ENCODE measurements around the gene CDX1.

Gene CDX1

DNA sequence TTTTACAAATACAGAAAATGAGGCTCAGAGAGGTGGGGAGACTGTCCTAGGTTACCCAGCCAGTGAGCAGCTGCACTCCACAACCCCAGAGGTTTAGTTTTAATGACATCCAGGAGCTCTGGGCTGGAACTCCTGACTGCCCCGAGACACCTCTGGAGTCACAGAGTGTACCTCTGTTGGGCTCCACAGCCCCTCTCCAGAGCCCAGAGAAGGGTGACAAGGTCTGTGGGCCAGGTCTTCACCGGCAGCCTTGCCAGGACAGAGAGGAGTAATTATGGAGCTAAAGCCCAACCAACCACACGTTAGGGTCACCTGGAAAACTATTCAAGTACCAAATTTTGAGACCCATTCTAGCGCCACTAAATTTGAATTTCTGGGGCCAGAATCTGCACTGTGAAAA, 11.1 kb downstream of the CDX1 start:
- Histone ChIP-seq H3K9me3 (ENCODE audit: control insufficient read depth, low read length) (no peaks in the 10 kb centered on the region), H3K4me3 (ENCODE audit: extremely low read depth, insufficient read depth, low read length, poor library complexity, severe bottlenecking) (no peak overlapping the region), H3K27ac (ENCODE audit: low read depth, low read length, severe bottlenecking) (no peak overlapping the region), H3K36me3 (ENCODE audit: control insufficient read depth, insufficient read depth, low read length) (no peaks in the 10 kb centered on the region), H3K4me1 (ENCODE audit: control insufficient read depth, insufficient read depth, low read length, poor library complexity, severe bottlenecking) (no peaks in the 10 kb centered on the region)
- 88 to 89% methylated on average over 3 to 4 of the region's 4 CpGs for WGBS, 2 experiments (ENCODE audit: insufficient coverage in 2 of 2)

DNA sequence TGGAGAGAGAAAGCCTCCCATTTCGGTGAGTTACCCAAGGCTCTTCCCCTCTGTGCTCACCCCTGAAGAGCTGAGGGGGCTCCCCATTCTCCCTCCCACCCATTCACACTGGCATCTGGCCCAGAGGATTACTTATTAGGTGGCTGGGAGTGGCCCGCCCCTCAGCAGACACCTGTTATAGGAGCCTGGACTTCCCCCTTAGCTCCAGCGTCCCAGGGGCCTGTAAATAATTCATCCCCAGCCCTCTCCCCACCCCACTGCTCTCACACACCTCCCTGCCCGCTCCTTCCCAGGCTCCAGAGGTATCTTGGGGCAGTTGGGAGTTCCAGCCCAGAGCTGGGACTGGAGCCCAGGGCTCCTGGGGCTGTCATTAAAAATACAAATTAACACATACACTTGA, 11.7 kb downstream of the CDX1 start:
- Histone ChIP-seq H3K4me1 (ENCODE audit: control insufficient read depth, insufficient read depth, low read length, poor library complexity, severe bottlenecking) (no peaks in the 10 kb centered on the region), H3K4me3 (ENCODE audit: extremely low read depth, insufficient read depth, low read length, poor library complexity, severe bottlenecking) (no peak overlapping the region), H3K9me3 (ENCODE audit: control insufficient read depth, low read length) (no peaks in the 10 kb centered on the region), H3K27ac (ENCODE audit: low read depth, low read length, severe bottlenecking) (no peak overlapping the region), H3K36me3 (ENCODE audit: control insufficient read depth, insufficient read depth, low read length) (no peaks in the 10 kb centered on the region)
- WGBS, 2 experiments (ENCODE audit: insufficient coverage in 2 of 2): 76 to 90% methylated on average over 1 to 2 of the region's 4 CpGs

DNA sequence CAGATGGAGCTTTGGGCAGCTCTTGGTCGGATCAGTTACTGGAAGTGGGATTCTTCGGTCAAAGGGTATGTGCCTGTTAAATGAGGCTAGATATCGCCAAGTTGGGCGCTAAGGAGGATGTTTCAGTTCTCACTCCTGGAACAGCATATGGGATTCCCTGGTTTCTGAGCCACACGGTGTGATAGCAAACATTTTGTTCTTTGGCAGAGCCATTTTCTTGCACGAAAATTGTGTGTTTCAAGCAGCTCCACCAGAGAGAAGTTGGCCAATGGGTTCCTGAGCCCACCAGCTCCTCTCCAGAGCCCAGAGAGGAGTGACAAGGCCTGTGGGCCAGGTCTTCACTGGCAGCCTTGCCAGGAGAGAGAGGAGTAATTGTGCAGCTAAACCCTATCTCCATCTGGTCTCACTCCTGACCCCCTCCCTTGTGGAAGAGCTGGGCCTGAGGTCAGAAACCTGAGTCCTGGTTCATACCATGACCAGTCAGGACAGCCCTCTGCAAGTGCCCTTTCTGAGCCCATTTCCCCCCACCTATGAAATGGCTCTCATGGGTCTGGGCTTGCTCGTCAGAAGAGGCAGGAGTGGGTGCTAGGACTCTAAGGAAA, 12.5 kb downstream of the CDX1 start:
- Histone ChIP-seq H3K4me3 (ENCODE audit: extremely low read depth, insufficient read depth, low read length, poor library complexity, severe bottlenecking) (no peak overlapping the region), H3K9me3 (ENCODE audit: control insufficient read depth, low read length) (no peaks in the 10 kb centered on the region), H3K27ac (ENCODE audit: low read depth, low read length, severe bottlenecking) (no peak overlapping the region), H3K4me1 (ENCODE audit: control insufficient read depth, insufficient read depth, low read length, poor library complexity, severe bottlenecking) (no peaks in the 10 kb centered on the region), H3K36me3 (ENCODE audit: control insufficient read depth, insufficient read depth, low read length) (no peaks in the 10 kb centered on the region)
- WGBS, 2 experiments (ENCODE audit: insufficient coverage in 2 of 2): 91 to 97% methylated on average over 6 of the region's 7 CpGs

DNA sequence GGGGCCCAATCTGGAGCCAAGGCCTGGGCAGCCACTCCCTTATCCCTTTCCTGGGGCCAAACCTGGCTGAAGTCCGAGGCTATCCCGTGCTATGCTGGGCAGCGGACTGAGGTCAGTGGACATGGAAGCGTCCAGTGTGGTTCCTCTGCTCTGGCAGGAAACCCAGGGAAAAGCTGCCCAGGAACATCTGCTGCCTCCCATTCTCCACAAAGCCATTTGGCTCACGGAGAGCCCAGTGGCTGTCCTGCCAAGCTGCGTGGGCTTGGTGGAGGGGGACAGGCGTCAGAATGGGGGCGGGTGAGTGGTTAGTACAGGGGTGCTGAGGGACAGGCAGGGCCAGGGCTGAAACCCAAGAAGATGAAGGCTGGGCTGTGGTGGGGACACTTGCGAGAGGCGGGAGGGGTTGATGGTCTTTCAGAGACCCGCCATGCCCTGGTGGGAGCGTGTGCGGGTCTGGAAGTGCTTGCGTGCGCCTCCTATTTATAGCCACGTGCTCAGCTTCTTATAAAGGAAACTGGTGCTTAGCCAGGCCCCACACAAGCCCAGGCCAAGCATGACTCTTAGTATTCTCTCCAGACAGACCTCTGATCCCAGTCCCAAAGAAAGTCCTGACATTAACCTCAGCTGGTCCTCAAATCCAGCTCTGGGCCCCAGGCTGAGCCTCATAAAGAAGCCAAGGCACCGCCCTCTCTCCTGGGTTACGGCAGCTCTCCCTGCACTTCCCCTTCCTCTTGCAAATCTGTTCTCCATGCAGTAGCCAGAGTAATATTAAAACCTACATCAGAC, 13.9 kb downstream of the CDX1 start:
- Histone ChIP-seq H3K4me1 (ENCODE audit: control insufficient read depth, insufficient read depth, low read length, poor library complexity, severe bottlenecking) (no peaks in the 10 kb centered on the region), H3K9me3 (ENCODE audit: control insufficient read depth, low read length) (no peaks in the 10 kb centered on the region), H3K27ac (ENCODE audit: low read depth, low read length, severe bottlenecking) (no peak overlapping the region), H3K36me3 (ENCODE audit: control insufficient read depth, insufficient read depth, low read length) (no peaks in the 10 kb centered on the region), H3K4me3 (ENCODE audit: extremely low read depth, insufficient read depth, low read length, poor library complexity, severe bottlenecking) (no peak overlapping the region)
- WGBS, 2 experiments (ENCODE audit: insufficient coverage in 2 of 2): 90 to 95% methylated on average over 17 of the region's 18 CpGs

DNA sequence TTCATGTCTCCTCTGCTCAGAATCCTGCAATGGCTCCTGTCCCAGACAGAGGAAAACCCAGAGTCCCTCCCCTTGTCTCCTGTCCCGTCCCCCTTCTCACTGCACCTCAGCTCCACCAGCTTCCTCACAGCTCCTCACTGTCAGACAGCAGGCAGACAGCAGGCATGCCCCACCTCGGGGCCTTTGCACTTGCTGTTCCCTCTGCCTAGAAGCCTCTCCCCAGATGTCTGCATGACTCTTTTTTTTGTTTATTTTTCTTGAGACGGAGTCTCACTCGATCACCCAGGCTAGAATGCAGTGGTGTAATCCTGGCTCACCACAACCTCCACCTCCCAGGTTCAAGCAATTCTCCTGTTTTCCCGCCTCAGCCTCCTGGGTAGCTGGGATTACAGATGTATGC, 14.4 kb downstream of the CDX1 start:
- no peaks in the 10 kb centered on the region for H3K4me1 ChIP-seq (ENCODE audit: control insufficient read depth, insufficient read depth, low read length, poor library complexity, severe bottlenecking)
- no peak overlapping the region for H3K4me3 ChIP-seq (ENCODE audit: extremely low read depth, insufficient read depth, low read length, poor library complexity, severe bottlenecking)
- 94 to 95% methylated on average over 4 of the region's 5 CpGs for WGBS, 2 experiments (ENCODE audit: insufficient coverage in 2 of 2)
- no peaks in the 10 kb centered on the region for H3K9me3 ChIP-seq (ENCODE audit: control insufficient read depth, low read length)
- H3K36me3 ChIP-seq (ENCODE audit: control insufficient read depth, insufficient read depth, low read length): no peaks in the 10 kb centered on the region
- H3K27ac ChIP-seq (ENCODE audit: low read depth, low read length, severe bottlenecking): no peak overlapping the region

DNA sequence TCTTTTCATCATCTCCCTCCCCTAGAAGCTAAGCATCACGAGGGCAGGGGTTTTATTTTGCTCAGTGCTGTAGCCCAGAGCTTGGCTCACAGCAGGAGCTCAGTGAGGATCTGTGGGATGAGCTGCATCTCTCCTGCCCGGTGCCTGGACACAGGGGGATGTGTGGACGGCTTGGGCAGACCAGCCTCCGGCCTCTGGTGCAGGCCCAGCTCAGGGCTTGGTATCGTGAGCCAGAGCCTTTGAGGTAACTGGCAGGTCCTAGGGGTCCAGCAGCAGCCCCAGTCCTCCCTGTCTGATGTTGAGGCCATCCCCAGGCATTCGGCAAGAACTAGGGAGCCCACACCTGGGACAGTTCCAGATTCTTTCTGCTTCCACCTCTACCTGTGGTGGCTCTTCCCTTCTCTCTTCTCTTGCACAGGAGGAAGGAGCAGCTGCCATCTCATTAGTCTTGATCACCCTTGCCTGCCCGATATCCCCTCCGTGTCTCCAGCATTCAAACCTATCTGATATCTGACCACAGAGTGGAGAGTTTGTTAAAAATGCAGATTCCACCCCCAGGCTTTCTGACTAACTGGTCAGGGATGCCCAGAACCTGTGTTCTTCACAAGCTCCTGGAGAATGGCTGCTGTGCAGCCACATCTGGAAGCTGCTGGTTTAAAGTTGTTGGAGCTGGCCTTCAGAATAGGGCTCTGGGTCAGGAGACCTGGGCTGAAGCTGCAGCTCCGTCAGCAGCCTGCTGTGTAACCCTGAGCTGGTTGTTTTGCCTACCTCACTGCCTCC, 15.4 kb downstream of the CDX1 start:
- H3K36me3 ChIP-seq (ENCODE audit: control insufficient read depth, insufficient read depth, low read length): no peaks in the 10 kb centered on the region
- H3K4me3 ChIP-seq (ENCODE audit: extremely low read depth, insufficient read depth, low read length, poor library complexity, severe bottlenecking): no peak overlapping the region
- no peak overlapping the region for H3K27ac ChIP-seq (ENCODE audit: low read depth, low read length, severe bottlenecking)
- H3K4me1 ChIP-seq (ENCODE audit: control insufficient read depth, insufficient read depth, low read length, poor library complexity, severe bottlenecking): no peaks in the 10 kb centered on the region
- H3K9me3 ChIP-seq (ENCODE audit: control insufficient read depth, low read length): no peaks in the 10 kb centered on the region
- 89 to 91% methylated on average over 7 of the region's 9 CpGs for WGBS, 2 experiments (ENCODE audit: insufficient coverage in 2 of 2)

DNA sequence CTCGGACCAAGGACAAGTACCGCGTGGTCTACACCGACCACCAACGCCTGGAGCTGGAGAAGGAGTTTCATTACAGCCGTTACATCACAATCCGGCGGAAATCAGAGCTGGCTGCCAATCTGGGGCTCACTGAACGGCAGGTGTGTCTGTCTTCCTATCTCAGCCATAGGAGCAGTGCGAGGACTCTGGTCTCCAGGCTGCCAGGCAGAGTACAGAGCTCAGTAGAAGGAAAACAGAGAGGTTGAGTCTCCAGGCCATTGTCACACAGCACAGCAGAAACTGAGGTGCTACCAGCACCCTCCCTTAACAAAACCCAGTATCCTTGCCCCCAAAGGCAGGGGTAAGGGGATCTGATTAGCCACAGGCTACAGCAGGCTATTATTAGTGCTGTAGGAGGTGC, 16.2 kb downstream of the CDX1 start:
- Histone ChIP-seq H3K4me1 (ENCODE audit: control insufficient read depth, insufficient read depth, low read length, poor library complexity, severe bottlenecking) (no peaks in the 10 kb centered on the region), H3K36me3 (ENCODE audit: control insufficient read depth, insufficient read depth, low read length) (no peaks in the 10 kb centered on the region), H3K4me3 (ENCODE audit: extremely low read depth, insufficient read depth, low read length, poor library complexity, severe bottlenecking) (no peak overlapping the region), H3K9me3 (ENCODE audit: control insufficient read depth, low read length) (no peaks in the 10 kb centered on the region), H3K27ac (ENCODE audit: low read depth, low read length, severe bottlenecking) (no peak overlapping the region)
- WGBS, 2 experiments (ENCODE audit: insufficient coverage in 2 of 2): 93% methylated on average over 8 to 9 of the region's 10 CpGs

DNA sequence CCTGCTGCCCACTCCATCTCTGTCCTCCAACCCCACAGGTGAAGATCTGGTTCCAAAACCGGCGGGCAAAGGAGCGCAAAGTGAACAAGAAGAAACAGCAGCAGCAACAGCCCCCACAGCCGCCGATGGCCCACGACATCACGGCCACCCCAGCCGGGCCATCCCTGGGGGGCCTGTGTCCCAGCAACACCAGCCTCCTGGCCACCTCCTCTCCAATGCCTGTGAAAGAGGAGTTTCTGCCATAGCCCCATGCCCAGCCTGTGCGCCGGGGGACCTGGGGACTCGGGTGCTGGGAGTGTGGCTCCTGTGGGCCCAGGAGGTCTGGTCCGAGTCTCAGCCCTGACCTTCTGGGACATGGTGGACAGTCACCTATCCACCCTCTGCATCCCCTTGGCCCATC, 16.9 kb downstream of the CDX1 start:
- H3K27ac ChIP-seq (ENCODE audit: low read depth, low read length, severe bottlenecking): no peak overlapping the region
- H3K9me3 ChIP-seq (ENCODE audit: control insufficient read depth, low read length): no peaks in the 10 kb centered on the region
- 93 to 98% methylated on average over 11 of the region's 12 CpGs for WGBS, 2 experiments (ENCODE audit: insufficient coverage in 2 of 2)
- H3K4me3 ChIP-seq (ENCODE audit: extremely low read depth, insufficient read depth, low read length, poor library complexity, severe bottlenecking): no peak overlapping the region
- H3K36me3 ChIP-seq (ENCODE audit: control insufficient read depth, insufficient read depth, low read length): no peaks in the 10 kb centered on the region
- H3K4me1 ChIP-seq (ENCODE audit: control insufficient read depth, insufficient read depth, low read length, poor library complexity, severe bottlenecking): no peaks in the 10 kb centered on the region

DNA sequence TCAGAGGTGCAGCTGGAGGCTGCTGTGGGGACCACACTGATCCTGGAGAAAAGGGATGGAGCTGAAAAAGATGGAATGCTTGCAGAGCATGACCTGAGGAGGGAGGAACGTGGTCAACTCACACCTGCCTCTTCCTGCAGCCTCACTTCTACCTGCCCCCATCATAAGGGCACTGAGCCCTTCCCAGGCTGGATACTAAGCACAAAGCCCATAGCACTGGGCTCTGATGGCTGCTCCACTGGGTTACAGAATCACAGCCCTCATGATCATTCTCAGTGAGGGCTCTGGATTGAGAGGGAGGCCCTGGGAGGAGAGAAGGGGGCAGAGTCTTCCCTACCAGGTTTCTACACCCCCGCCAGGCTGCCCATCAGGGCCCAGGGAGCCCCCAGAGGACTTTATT, 17.4 kb downstream of the CDX1 start:
- no peak overlapping the region for H3K27ac ChIP-seq (ENCODE audit: low read depth, low read length, severe bottlenecking)
- WGBS, 2 experiments (ENCODE audit: insufficient coverage in 2 of 2): no CpG with 5 or more reads among the region's 2 CpGs

DNA sequence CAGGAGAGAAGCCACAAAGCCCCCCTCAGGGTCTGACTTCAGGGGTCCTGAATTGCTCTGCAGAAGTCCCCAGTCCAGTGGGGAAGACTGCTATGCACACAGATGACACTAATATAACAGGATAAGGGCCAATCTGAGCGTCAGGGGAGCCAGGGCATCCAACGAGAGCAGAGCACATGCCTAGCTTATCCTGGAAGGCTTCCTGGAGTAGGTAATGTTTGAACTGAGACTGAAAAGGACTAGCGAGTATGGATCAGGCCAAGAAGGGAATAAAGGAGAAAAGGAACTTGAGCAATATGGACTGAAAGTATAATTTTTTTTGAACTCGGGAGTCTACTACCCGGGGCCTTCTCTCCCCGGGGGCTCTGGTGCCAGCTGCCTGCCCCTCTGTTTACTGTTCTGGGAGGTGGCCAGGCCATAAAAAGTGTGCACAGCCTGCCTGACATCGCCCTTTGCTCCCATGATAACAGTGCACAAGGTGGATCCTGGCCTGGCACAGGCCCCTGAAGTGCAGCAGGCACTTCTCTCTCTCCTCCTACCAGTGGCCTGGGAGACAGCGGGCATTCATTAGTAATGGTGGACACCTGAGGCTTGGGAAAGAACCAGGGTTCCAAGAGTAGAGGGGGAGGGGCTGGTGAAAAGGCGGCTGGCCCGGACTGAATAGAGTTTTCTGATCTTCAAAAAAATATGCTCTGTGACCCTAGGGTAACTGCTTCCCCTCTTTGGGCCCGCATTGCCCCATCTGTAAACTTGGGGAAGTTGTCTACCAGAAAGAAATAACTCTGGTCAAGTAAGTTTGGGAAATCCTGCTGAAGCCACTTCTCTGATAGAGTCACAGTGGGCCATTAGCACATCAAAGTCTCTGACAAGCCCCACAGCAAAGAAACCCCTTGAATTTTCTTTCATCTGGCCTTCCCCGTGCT, 18.7 kb downstream of the CDX1 start:
- Histone ChIP-seq H3K36me3 (ENCODE audit: control insufficient read depth, insufficient read depth, low read length) (no peaks in the 10 kb centered on the region), H3K4me1 (ENCODE audit: control insufficient read depth, insufficient read depth, low read length, poor library complexity, severe bottlenecking) (peaks cover 2% of the 10 kb centered on the region), H3K27ac (ENCODE audit: low read depth, low read length, severe bottlenecking) (no peak overlapping the region), H3K4me3 (ENCODE audit: extremely low read depth, insufficient read depth, low read length, poor library complexity, severe bottlenecking) (no peak overlapping the region), H3K9me3 (ENCODE audit: control insufficient read depth, low read length) (no peaks in the 10 kb centered on the region)
- WGBS, 2 experiments (ENCODE audit: insufficient coverage in 2 of 2): 71 to 73% methylated on average over 10 to 12 of the region's 12 CpGs

More for the DNA sequence above, 17.4 kb downstream of the CDX1 start:
- H3K4me1 ChIP-seq (ENCODE audit: control insufficient read depth, insufficient read depth, low read length, poor library complexity, severe bottlenecking): no peaks in the 10 kb centered on the region
- no peak overlapping the region for H3K4me3 ChIP-seq (ENCODE audit: extremely low read depth, insufficient read depth, low read length, poor library complexity, severe bottlenecking)
- no peaks in the 10 kb centered on the region for H3K36me3 ChIP-seq (ENCODE audit: control insufficient read depth, insufficient read depth, low read length)
- no peaks in the 10 kb centered on the region for H3K9me3 ChIP-seq (ENCODE audit: control insufficient read depth, low read length)
